Neuronal stem cell (in vitro differentiated cells): ENCODE measurements around the gene RYR1.
A peak's percentile ranks its signal among the peaks of the same experiment; 100 is the strongest.

Experiments
- DNase-seq: peaks from one replicate; pipeline ENCODE4 v3.0.0-alpha.2; 2013; ENCODE audit warnings: low spot score
- H2AFZ ChIP-seq: one replicate; pipeline ENCODE4 v1.6.1; 2013; ENCODE audit warnings: mild to moderate bottlenecking, low read length, inconsistent platforms
- H2AK5ac ChIP-seq: 2 replicates; pipeline ENCODE4 v1.6.1; 2013; ENCODE audit warnings: low read depth, mild to moderate bottlenecking, inconsistent platforms, low read length, moderate library complexity, mixed read lengths
- H2BK120ac ChIP-seq: 2 replicates; pipeline ENCODE4 v1.6.1; 2013; ENCODE audit warnings: low read depth, mild to moderate bottlenecking, inconsistent platforms, low read length, moderate library complexity, mixed read lengths
- H2BK12ac ChIP-seq: one replicate; pipeline ENCODE4 v1.6.1; 2013; ENCODE audit warnings: low read length, inconsistent platforms
- H2BK15ac ChIP-seq: 2 replicates; pipeline ENCODE4 v1.6.1; 2013; ENCODE audit warnings: mild to moderate bottlenecking, low read length, inconsistent platforms, mixed read lengths
- H2BK5ac ChIP-seq: one replicate; pipeline ENCODE4 v1.6.1; 2013; ENCODE audit warnings: inconsistent platforms, mild to moderate bottlenecking, low read length, moderate library complexity
- H3K14ac ChIP-seq: one replicate; pipeline ENCODE4 v1.6.1; 2013; ENCODE audit warnings: low read length, inconsistent platforms
- H3K18ac ChIP-seq: 2 replicates; pipeline ENCODE4 v1.6.1; 2013; ENCODE audit warnings: low read length, inconsistent platforms
- H3K23ac ChIP-seq: 2 replicates; pipeline ENCODE4 v1.6.1; 2013; ENCODE audit warnings: low read depth, mild to moderate bottlenecking, mixed read lengths, low read length, inconsistent platforms; ENCODE audit not compliant: poor library complexity
- H3K27ac ChIP-seq: replicated peaks from 3 replicates; pipeline ENCODE4 v1.5.1; 2013; ENCODE audit warnings: low read length, inconsistent platforms
- H3K27me3 ChIP-seq, 3 experiments: 2 replicates each; pipeline ENCODE4 v1.6.1; 2013; ENCODE audit warnings: low read length in 3 of 3, mild to moderate bottlenecking in 2 of 3, inconsistent platforms in 1 of 3, low read depth in 1 of 3, mixed read lengths in 1 of 3, moderate library complexity in 1 of 3; ENCODE audit not compliant: control insufficient read depth in 3 of 3, insufficient read depth in 3 of 3
- H3K36me3 ChIP-seq, 2 donors: replicated peaks in 1 of 2; 2 replicates each; pipeline ENCODE4 v1.6.1; 2013; ENCODE audit warnings: low read length in 2 of 2; ENCODE audit not compliant: control insufficient read depth in 2 of 2, insufficient read depth in 2 of 2
- H3K4ac ChIP-seq: 2 replicates; pipeline ENCODE4 v1.6.1; 2013; ENCODE audit warnings: inconsistent platforms, mild to moderate bottlenecking, low read length, moderate library complexity
- H3K4me1 ChIP-seq, 2 donors: 1 replicate in 1 of 2; 2 replicates in 1 of 2; pipeline ENCODE4 v1.6.1; 2013; ENCODE audit warnings: low read length in 2 of 2, low read depth in 1 of 2; ENCODE audit not compliant: control insufficient read depth in 2 of 2, insufficient read depth in 1 of 2
- H3K4me2 ChIP-seq: one replicate; pipeline ENCODE4 v1.6.1; 2013; ENCODE audit warnings: mild to moderate bottlenecking, low read length, inconsistent platforms; ENCODE audit not compliant: insufficient read depth, poor library complexity, severe bottlenecking
- H3K4me3 ChIP-seq, 2 donors: 2 replicates each; pipeline ENCODE4 v1.5.1; 2013; ENCODE audit warnings: low read length in 2 of 2, mild to moderate bottlenecking in 2 of 2, inconsistent platforms in 1 of 2, moderate library complexity in 1 of 2
- H3K79me1 ChIP-seq: one replicate; pipeline ENCODE4 v1.6.1; 2013; ENCODE audit warnings: low read depth, mild to moderate bottlenecking, inconsistent platforms, low read length, moderate library complexity
- H3K9ac ChIP-seq: one replicate; pipeline ENCODE4 v1.6.1; 2013; ENCODE audit warnings: mild to moderate bottlenecking, low read depth, low read length, inconsistent platforms; ENCODE audit not compliant: poor library complexity
- H3K9me3 ChIP-seq, 2 donors: replicated peaks in 1 of 2; 2 replicates each; pipeline versions ENCODE3 to v1.6.1; 2013; ENCODE audit warnings: low read length in 2 of 2, mild to moderate bottlenecking in 2 of 2, inconsistent platforms in 1 of 2, low read depth in 1 of 2, mixed read lengths in 1 of 2, moderate library complexity in 1 of 2; ENCODE audit not compliant: control insufficient read depth in 2 of 2, insufficient read depth in 1 of 2
- H4K8ac ChIP-seq: one replicate; pipeline ENCODE4 v1.6.1; 2013; ENCODE audit warnings: low read depth, mild to moderate bottlenecking, inconsistent platforms, low read length, moderate library complexity
- H4K91ac ChIP-seq: one replicate; pipeline ENCODE4 v1.6.1; 2013; ENCODE audit warnings: low read length, low read depth, mild to moderate bottlenecking, inconsistent platforms; ENCODE audit not compliant: poor library complexity
- WGBS, 2 donors: extraction: QIAGEN DNeasy Blood & Tissue Kit; methylation state at CpG; one replicate each; pipeline ENCODE4 v1.1.7; 2013; ENCODE audit warnings: missing lambda C conversion rate in 2 of 2, mixed read lengths in 1 of 2; ENCODE audit not compliant: insufficient read length in 2 of 2, insufficient replicate concordance in 1 of 2; ENCODE audit errors: extremely low coverage in 2 of 2; 5-methylcytosine and 5-hydroxymethylcytosine counted together

The RYR1 gene

GRCh38 chr19:38417544-38418506 lies 15.7 kb upstream of the RYR1 start:
- Histone ChIP-seq H2AFZ (peak overlapping the region; percentile 86), H3K27me3 (peaks cover 0 to 42% (median 7%) of the 10 kb centered on the region in 3 experiments), H3K4me3 (peak overlapping the region; percentile 21 to 75), H2BK120ac (no peak overlapping the region), H3K4ac (no peak overlapping the region), H3K23ac (peak overlapping the region; percentile 81), H4K8ac (peak overlapping the region; percentile 30), H3K4me1 (peaks cover 0 to 6% of the 10 kb centered on the region in 2 donors), H3K36me3 (no peaks in the 10 kb centered on the region), H3K4me2 (peak overlapping the region; percentile 86), H2AK5ac (peak overlapping the region; percentile 93), H3K79me1 (no peaks in the 10 kb centered on the region), H3K9me3 (no peaks in the 10 kb centered on the region), H2BK5ac (peak overlapping the region; percentile 19), H3K9ac (peak overlapping the region; percentile 80), H4K91ac (no peak overlapping the region), H3K27ac (no peak overlapping the region), H2BK15ac (peak overlapping the region; percentile 62), H2BK12ac (peak overlapping the region; percentile 46), H3K18ac (peak overlapping the region; percentile 78), H3K14ac (no peak overlapping the region)
- peak; percentile 56 for DNase-seq
- no CpG with 5 or more reads among the region's 49 CpGs for WGBS, 2 donors

GRCh38 chr19:38420935-38421334 lies 12.6 kb upstream of the RYR1 start:
- Histone ChIP-seq H2AFZ (no peak overlapping the region), H3K36me3 (no peaks in the 10 kb centered on the region), H2BK12ac (no peak overlapping the region), H3K4me3 (peak overlapping the region in 1 of 2 donors; percentile 18), H3K4ac (no peak overlapping the region), H3K23ac (peak overlapping the region; percentile 83), H2AK5ac (peak overlapping the region; percentile 84), H2BK15ac (no peak overlapping the region), H3K27me3 (peaks cover 0 to 49% (median 7%) of the 10 kb centered on the region in 3 experiments), H4K91ac (no peak overlapping the region), H3K4me1 (peaks cover 0 to 8% of the 10 kb centered on the region in 2 donors), H3K4me2 (no peak overlapping the region), H3K27ac (no peak overlapping the region), H3K9ac (peak overlapping the region; percentile 76), H2BK120ac (no peak overlapping the region), H4K8ac (no peak overlapping the region), H3K79me1 (no peaks in the 10 kb centered on the region), H2BK5ac (peak overlapping the region; percentile 13), H3K18ac (no peak overlapping the region), H3K9me3 (no peaks in the 10 kb centered on the region), H3K14ac (peak overlapping the region; percentile 87)
- no peak for DNase-seq
- WGBS, 2 donors: no CpG with 5 or more reads among the region's 9 CpGs

- WGBS, 2 donors: no CpG with 5 or more reads among the region's 14 CpGs
- H3K27ac ChIP-seq: no peak overlapping the region
- H2BK5ac ChIP-seq: peak overlapping the region; percentile 22
- H2BK15ac ChIP-seq: peak overlapping the region; percentile 78
- H4K8ac ChIP-seq: no peak overlapping the region
- no peak overlapping the region for H4K91ac ChIP-seq
- no peak overlapping the region for H2AFZ ChIP-seq
- H3K9me3 ChIP-seq: no peaks in the 10 kb centered on the region
- no peak overlapping the region for H3K14ac ChIP-seq
- peaks cover 0 to 8% of the 10 kb centered on the region in 2 donors for H3K4me1 ChIP-seq
- no peak overlapping the region for H2BK12ac ChIP-seq
- H3K4me2 ChIP-seq: no peak overlapping the region
- H3K79me1 ChIP-seq: no peaks in the 10 kb centered on the region
- no peak overlapping the region for H3K4ac ChIP-seq
- H3K23ac ChIP-seq: no peak overlapping the region
- H2BK120ac ChIP-seq: no peak overlapping the region
- H2AK5ac ChIP-seq: no peak overlapping the region
- no peak for DNase-seq
- no peak overlapping the region for H3K9ac ChIP-seq
- H3K36me3 ChIP-seq: no peaks in the 10 kb centered on the region
- H3K27me3 ChIP-seq: peaks cover 0 to 45% (median 7%) of the 10 kb centered on the region in 3 experiments
- no peak overlapping the region for H3K4me3 ChIP-seq
- H3K18ac ChIP-seq: no peak overlapping the region
Observed at GRCh38 chr19:38421856-38422255, 11.6 kb upstream of the RYR1 start.

- H3K4me1 ChIP-seq: peaks cover 0 to 8% of the 10 kb centered on the region in 2 donors
- H2AK5ac ChIP-seq: no peak overlapping the region
- no peak overlapping the region for H3K23ac ChIP-seq
- H3K27me3 ChIP-seq: peaks cover 0 to 39% (median 5%) of the 10 kb centered on the region in 3 experiments
- H3K9me3 ChIP-seq: no peaks in the 10 kb centered on the region
- H3K27ac ChIP-seq: no peak overlapping the region
- H3K4me3 ChIP-seq: no peak overlapping the region
- H4K8ac ChIP-seq: no peak overlapping the region
- no peaks in the 10 kb centered on the region for H3K79me1 ChIP-seq
- no peak overlapping the region for H3K4ac ChIP-seq
- no peak overlapping the region for H2BK15ac ChIP-seq
- H2BK5ac ChIP-seq: no peak overlapping the region
- H3K9ac ChIP-seq: no peak overlapping the region
- no peak overlapping the region for H3K18ac ChIP-seq
- no peak overlapping the region for H4K91ac ChIP-seq
- no peak for DNase-seq
- no peak overlapping the region for H3K14ac ChIP-seq
- H2AFZ ChIP-seq: no peak overlapping the region
- no CpG with 5 or more reads among the region's 7 CpGs for WGBS, 2 donors
- no peak overlapping the region for H3K4me2 ChIP-seq
- H2BK12ac ChIP-seq: no peak overlapping the region
- no peak overlapping the region for H2BK120ac ChIP-seq
- no peaks in the 10 kb centered on the region for H3K36me3 ChIP-seq
Observed at GRCh38 chr19:38422438-38422837, 11.1 kb upstream of the RYR1 start.
